Measurements from ENCODE around the gene CHERP.

CHERP gene

GRCh38 chr19:16571822-16572331 is 29.6 kb upstream of the CHERP start:
- peak; percentile 64 for DNase-seq (ENCODE audit: low spot score)
- no peak for TF ChIP-seq CTCF (IDR thresholded peaks at IDR 0.05; ENCODE audit: borderline replicate concordance, control extremely low read depth, extremely low read depth, insufficient read depth, missing control alignments)
- in situ Hi-C loops (cut with MboI; ENCODE audit: low sequenced_read_pairs, unreplicated experiment): no loop called here

- DNase-seq (ENCODE audit: low spot score): no peak
- in situ Hi-C loops (cut with MboI; ENCODE audit: low sequenced_read_pairs, unreplicated experiment): no loop called here
- TF ChIP-seq CTCF (IDR thresholded peaks at IDR 0.05; ENCODE audit: borderline replicate concordance, control extremely low read depth, extremely low read depth, insufficient read depth, missing control alignments): no peak
Measured at GRCh38 chr19:16571283-16571682, 29.0 kb upstream of the CHERP start.

GRCh38 chr19:16569609-16570320 is 27.5 kb upstream of the CHERP start:
- in situ Hi-C loops (cut with MboI; ENCODE audit: low sequenced_read_pairs, unreplicated experiment): no loop called here
- no peak for DNase-seq (ENCODE audit: low spot score)
- no peak for TF ChIP-seq CTCF (IDR thresholded peaks at IDR 0.05; ENCODE audit: borderline replicate concordance, control extremely low read depth, extremely low read depth, insufficient read depth, missing control alignments)

- no peak for TF ChIP-seq CTCF (IDR thresholded peaks at IDR 0.05; ENCODE audit: borderline replicate concordance, control extremely low read depth, extremely low read depth, insufficient read depth, missing control alignments)
- in situ Hi-C loops (cut with MboI; ENCODE audit: low sequenced_read_pairs, unreplicated experiment): no loop called here
- no peak for DNase-seq (ENCODE audit: low spot score)
Measured at GRCh38 chr19:16566702-16567101, 24.5 kb upstream of the CHERP start.

GRCh38 chr19:16566161-16566560 is 23.9 kb upstream of the CHERP start:
- no peak for TF ChIP-seq CTCF (IDR thresholded peaks at IDR 0.05; ENCODE audit: borderline replicate concordance, control extremely low read depth, extremely low read depth, insufficient read depth, missing control alignments)
- in situ Hi-C loops (cut with MboI; ENCODE audit: low sequenced_read_pairs, unreplicated experiment): no loop called here
- DNase-seq (ENCODE audit: low spot score): no peak

- in situ Hi-C loops (cut with MboI; ENCODE audit: low sequenced_read_pairs, unreplicated experiment): no loop called here
- no peak for DNase-seq (ENCODE audit: low spot score)
- TF ChIP-seq CTCF (IDR thresholded peaks at IDR 0.05; ENCODE audit: borderline replicate concordance, control extremely low read depth, extremely low read depth, insufficient read depth, missing control alignments): no peak
Measured at GRCh38 chr19:16564842-16565241, 22.6 kb upstream of the CHERP start.

Data from GM13976 (cell line).